Activated CD8-positive, alpha-beta memory T cell treated with anti-CD3 and anti-CD28 coated beads, Interleukin-2, amount 50 U/mL, for 24 hours (primary cell): ENCODE results near the gene POLRMT.
"Not testable (repeated sequence)": the region's sequence is repeated elsewhere in the genome, so short reads cannot be mapped to it uniquely, and the experiment has no call there.

Experiments
- DNase-seq: peaks from one replicate; pipeline ENCODE4 v3.0.0-alpha.2; 2020; ENCODE audit errors: extremely low read depth

POLRMT gene

GRCh38 chr19:628168-628567 is 5.2 kb downstream of the POLRMT start:
- no peak for DNase-seq

GRCh38 chr19:626566-626965 is 6.8 kb downstream of the POLRMT start:
- DNase-seq, result not testable (repeated sequence)

- DNase-seq, result no peak
Measured at GRCh38 chr19:625257-625656, 8.1 kb downstream of the POLRMT start.

GRCh38 chr19:624433-625109 is 8.8 kb downstream of the POLRMT start:
- no peak for DNase-seq

- no peak for DNase-seq
Measured at GRCh38 chr19:623974-624373, 9.4 kb downstream of the POLRMT start.

- DNase-seq, result no peak
Measured at GRCh38 chr19:623175-623916, 10.0 kb downstream of the POLRMT start.

- no peak for DNase-seq
Measured at GRCh38 chr19:622666-623065, 10.7 kb downstream of the POLRMT start.

- no peak for DNase-seq
Measured at GRCh38 chr19:621819-622218, 11.5 kb downstream of the POLRMT start.

- DNase-seq, result not testable (repeated sequence)
Measured at GRCh38 chr19:621191-621590, 12.1 kb downstream of the POLRMT start.

GRCh38 chr19:620166-620862 is 13.0 kb downstream of the POLRMT start:
- DNase-seq, result no peak

- no peak for DNase-seq
Measured at GRCh38 chr19:619286-620002, 13.9 kb downstream of the POLRMT start.

GRCh38 chr19:618674-619285 is 14.6 kb downstream of the POLRMT start:
- no peak for DNase-seq

- DNase-seq, result no peak
Measured at GRCh38 chr19:618247-618619, 15.1 kb downstream of the POLRMT start.

GRCh38 chr19:617551-618246 is 15.6 kb downstream of the POLRMT start:
- DNase-seq, result no peak

- DNase-seq, result no peak
Measured at GRCh38 chr19:616747-617526, 16.4 kb downstream of the POLRMT start.

- DNase-seq, result no peak
Measured at GRCh38 chr19:616062-616700, 17.2 kb downstream of the POLRMT start.

GRCh38 chr19:615619-616018 is 17.7 kb downstream of the POLRMT start:
- no peak for DNase-seq

- DNase-seq, result no peak
Measured at GRCh38 chr19:613732-614567, 19.4 kb downstream of the POLRMT start.

- DNase-seq, result no peak
Measured at GRCh38 chr19:612941-613340, 20.4 kb downstream of the POLRMT start.
